PC-3 (cell line): ENCODE data around the gene JARID2.

Experiments
- EZH2 ChIP-seq: fragments of 300-600 bp; sonication (generic); IDR thresholded peaks from one replicate; pipeline ENCODE4 v1.6.1; 2017; ENCODE audit warnings: antibody characterized with exemption, mild to moderate bottlenecking, low read length; ENCODE audit not compliant: unreplicated experiment
- TF ChIP-seq, protein P1 (sequence below): fragments of 300-600 bp; sonication (generic); conservative IDR thresholded peaks from 2 replicates; pipeline ENCODE4 v1.5.1; 2017; ENCODE audit warnings: antibody characterized with exemption, low read depth, mild to moderate bottlenecking, low read length

DNA sequence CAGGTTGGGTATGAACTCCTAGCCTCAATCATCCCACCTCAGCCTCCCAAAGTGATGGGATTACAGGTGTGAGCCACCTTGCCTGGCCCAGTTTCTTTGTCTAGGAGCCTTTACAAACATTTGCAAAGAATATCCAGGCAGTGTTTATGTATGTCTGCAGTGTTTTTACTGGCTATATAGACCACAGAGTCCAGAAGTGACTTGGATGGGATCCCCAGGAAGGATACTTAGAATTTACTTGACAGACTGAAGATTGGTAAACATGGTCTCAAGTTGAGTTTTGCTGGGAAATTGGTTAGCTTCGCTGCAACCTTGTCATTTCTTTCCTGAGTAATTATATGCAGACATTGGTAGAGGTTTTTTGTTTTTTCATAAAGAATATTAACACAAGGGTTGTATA, 23.8 kb downstream of the JARID2 start:
- TF ChIP-seq, protein P1, sequence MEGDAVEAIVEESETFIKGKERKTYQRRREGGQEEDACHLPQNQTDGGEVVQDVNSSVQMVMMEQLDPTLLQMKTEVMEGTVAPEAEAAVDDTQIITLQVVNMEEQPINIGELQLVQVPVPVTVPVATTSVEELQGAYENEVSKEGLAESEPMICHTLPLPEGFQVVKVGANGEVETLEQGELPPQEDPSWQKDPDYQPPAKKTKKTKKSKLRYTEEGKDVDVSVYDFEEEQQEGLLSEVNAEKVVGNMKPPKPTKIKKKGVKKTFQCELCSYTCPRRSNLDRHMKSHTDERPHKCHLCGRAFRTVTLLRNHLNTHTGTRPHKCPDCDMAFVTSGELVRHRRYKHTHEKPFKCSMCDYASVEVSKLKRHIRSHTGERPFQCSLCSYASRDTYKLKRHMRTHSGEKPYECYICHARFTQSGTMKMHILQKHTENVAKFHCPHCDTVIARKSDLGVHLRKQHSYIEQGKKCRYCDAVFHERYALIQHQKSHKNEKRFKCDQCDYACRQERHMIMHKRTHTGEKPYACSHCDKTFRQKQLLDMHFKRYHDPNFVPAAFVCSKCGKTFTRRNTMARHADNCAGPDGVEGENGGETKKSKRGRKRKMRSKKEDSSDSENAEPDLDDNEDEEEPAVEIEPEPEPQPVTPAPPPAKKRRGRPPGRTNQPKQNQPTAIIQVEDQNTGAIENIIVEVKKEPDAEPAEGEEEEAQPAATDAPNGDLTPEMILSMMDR, result no peak
- TF ChIP-seq EZH2, result no peak
